Measurements from ENCODE around the gene ABCC4.
"Not testable (repeated sequence)": the region's sequence is repeated elsewhere in the genome, so short reads cannot be mapped to it uniquely, and the experiment has no call there.

Gene ABCC4

GRCh38 chr13:95191821-95192563, 109.3 kb downstream of the ABCC4 start:
- peak; percentile 63 for DNase-seq

GRCh38 chr13:95188128-95188527, 113.1 kb downstream of the ABCC4 start:
- DNase-seq, result no peak

GRCh38 chr13:95185851-95186250, 115.4 kb downstream of the ABCC4 start:
- no peak for DNase-seq

DNA sequence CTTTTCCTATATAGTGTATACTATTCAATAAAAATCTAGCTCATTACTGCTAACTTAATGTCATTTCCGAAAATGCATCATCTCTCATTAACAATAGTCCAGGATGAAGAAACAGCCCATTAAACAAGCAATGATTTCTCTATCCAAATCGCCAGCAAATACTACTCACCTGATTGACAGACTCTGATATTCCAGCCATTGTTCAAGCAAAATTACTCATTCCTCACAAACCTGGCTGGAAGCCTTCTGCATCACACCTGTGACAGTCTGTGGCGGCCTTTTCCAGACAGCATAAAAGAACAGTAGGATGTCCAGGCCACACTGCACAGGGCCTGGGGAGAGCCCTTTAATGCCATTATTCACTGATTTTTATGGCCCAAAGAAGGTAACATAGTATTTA, 115.9 kb downstream of the ABCC4 start:
- no peak for DNase-seq

GRCh38 chr13:95184317-95184716, 116.9 kb downstream of the ABCC4 start:
- DNase-seq, result no peak

DNA sequence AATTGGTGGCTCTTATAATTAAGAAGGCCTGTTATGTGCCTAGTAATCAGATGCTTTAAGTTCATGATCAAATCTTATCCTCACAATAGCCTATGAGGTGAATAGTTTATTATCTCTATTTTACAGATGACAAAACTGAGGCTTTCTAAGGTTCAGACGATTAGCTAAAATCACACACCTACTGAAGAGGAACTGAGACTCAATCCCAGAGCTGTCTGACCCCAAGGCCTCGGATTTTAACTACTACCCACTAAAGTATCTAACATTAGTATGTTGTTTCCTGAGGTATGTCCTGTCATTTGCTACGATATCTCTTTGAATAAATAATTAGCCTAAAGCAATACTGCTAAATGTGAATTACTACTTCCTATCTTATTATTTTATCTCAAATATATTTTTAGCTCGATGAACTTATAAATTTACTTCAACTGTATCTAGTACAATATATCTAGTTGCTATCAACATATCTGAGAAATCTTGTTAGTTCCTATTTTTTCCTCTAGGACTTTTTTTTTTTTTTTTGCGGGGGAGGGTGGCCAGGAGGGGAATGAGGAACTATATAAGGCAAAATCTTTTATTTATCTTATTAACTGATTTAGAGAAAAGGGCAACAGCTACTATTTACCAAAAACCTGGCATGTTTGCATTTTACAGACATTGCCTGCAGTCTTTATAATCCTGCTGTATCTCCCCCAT, 118.5 kb downstream of the ABCC4 start:
- no peak for DNase-seq

DNA sequence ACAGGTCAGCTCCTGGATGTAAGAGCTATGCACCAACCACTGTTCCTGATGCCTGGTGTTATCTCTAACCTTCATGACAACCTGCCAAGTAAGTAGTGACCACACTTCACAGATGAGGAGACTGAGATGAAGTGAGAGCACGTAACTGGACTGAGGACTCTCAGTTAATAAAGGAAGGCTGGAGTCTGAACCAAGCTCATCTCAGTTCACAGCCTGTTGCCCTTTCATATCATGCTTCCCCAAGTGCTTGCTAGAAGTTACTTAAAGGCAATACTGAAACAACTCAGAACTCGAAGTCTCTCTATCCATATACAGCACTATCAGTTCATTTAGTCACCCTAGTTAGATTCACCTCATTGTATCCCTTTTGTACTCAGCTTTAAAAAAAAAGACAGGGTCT, 119.7 kb downstream of the ABCC4 start:
- DNase-seq, result no peak

DNA sequence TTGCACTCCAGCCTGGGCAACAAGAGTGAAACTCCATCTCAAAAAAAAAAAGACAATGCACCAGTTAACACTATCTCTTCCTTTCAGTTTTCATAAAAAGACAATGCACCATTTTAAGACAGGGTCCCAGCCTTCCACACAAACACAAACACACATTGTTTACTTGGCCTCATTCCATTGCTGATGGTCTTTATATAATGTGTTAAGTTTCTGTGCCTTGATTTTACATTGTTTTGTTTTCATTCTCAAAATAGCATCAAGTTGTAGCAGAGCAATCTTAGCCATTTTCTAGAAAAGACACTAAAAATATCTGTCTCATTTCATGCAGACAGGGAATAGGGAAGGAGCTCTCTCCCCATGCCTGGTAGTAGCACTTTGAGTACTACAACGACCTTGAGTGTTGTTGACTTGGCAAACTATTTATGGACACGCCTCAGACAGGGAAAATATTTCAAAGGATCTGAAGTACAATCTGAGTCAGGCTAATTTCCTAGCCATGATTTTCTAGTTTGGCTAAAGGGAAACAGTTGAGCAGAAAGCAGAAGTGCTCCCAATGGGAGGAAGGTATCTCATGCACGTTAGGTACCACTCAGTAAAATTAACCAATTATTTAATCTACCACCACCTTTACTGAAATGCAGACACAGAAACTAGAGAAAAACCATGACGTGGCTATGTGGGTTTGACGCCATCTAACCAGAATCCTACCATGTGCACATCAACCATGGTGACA, 120.6 kb downstream of the ABCC4 start:
- no peak for DNase-seq

- no peak for DNase-seq
These were observed 124.5 kb downstream of the ABCC4 start for GRCh38 chr13:95176611-95177259.

DNA sequence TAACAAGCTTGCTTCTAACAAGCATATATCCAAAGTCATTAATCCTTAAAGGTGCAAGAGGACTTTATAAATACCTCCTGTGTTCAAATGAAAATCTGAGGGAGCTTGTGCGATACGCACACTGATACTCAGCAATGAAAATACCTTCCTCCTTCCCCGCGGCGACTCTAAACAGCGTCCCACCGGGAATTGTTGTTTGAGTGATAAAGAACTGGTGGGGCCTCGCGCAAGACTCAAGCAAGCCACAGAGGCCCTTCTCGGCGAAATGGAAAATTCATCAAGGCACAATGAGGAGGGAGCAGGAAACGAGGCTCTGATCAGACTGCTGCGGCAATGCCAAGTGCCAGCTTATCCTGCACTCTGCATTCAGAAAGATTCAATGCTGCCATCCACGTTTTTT, 126.7 kb downstream of the ABCC4 start:
- DNase-seq, result no peak

- no peak for DNase-seq
These were observed 133.1 kb downstream of the ABCC4 start for GRCh38 chr13:95168191-95168590.

- not testable (repeated sequence) for DNase-seq
These were observed 134.2 kb downstream of the ABCC4 start for GRCh38 chr13:95167003-95167402.

DNA sequence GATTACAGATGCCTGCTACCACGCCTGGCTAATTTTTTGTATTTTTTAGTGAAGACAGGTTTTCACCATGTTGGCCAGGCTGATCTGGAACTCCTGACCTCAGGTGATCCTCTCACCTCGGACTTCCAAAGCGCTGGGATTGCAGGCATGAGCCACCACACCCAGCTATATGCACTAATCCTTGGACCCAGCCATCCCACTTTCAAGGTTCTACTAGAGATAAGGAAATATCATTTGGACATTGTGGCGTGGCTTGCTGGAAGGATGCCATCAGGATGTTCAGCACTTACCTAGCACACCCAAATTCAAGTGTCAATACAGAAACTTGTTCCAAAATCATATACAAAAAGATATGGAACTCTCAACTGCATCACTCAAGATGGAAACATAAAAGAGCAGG, 136.4 kb downstream of the ABCC4 start:
- DNase-seq, result no peak

DNA sequence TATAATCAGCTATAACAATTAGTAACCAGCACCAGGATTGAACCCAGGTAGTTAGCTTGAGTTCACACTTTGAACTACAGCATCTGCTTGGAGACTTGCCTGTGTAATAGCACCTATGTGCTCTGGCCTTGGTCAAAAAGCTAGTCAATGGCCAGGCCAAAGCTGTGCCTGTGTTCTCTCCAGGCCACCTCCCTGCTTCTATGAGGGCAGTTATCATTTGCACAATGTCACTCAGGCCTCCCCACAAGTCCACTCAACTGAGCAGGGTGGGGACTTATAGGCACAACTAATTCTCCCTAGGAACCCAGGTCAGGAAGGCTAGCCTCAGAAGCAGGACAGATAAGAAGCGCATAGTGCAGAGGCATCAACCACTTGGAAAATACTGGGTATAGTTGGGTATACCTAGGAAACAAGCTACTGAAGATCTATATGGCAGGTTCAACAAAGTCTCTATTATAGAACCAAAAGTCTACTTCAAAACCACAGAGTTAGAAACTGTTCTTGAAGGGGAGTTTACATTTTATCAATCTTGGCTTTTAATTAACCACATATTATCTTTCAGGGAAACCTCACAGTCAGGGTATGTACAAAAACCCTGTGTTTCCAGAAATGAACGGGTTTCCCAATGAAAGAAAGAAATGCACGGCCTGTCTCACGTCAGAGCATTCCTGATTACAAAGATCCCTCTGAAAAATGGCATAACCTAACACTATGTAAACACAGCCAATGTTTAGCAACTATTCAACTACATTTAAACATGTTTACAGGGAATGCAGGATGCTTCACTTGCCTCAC, 140.9 kb downstream of the ABCC4 start:
- no peak for DNase-seq

GRCh38 chr13:95159458-95159857, 141.8 kb downstream of the ABCC4 start:
- DNase-seq, result no peak

GRCh38 chr13:95156208-95156607, 145.0 kb downstream of the ABCC4 start:
- DNase-seq, result no peak

DNA sequence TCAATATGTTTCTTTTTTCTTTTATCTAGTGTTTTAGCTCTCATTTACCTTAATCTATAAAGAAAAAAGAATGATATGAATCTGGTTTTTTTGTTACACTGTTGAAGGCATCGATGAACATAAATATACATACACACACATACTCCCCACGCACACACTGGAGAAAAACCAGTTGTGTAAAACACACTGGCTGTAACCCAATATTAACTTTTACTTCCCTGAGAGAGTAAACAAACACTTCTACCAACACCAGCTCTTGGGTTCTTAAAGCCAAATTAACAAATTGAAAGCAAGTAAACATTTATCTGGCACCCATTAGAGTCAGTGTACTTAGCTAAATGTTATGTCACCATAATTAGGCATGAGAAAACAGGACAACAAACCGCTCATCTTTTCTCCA, 145.7 kb downstream of the ABCC4 start:
- no peak for DNase-seq

GRCh38 chr13:95155093-95155492, 146.2 kb downstream of the ABCC4 start:
- no peak for DNase-seq

DNA sequence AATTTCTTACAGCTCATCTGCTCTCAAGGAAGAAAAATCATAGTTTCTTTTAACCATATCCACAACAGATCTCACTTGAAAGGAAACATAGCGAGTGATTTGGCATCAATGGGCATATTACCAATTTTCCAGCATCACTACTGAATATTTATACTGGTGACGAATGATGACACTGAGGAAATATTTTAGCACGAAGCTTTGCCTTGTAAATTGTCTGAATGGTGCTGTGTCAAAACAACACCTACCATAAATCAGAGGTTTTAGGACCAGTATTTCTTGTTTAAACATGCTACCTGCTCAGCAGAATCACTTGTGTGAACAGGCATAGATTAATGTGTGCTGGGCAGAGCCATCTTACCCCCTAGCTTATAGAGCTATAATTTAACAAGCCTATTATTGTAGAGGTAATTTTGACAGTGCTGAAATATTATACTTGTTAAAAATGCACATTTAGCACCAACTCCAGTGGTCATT, 146.8 kb downstream of the ABCC4 start:
- DNase-seq, result no peak

GRCh38 chr13:95153647-95154412, 147.4 kb downstream of the ABCC4 start:
- DNase-seq, result no peak

DNA sequence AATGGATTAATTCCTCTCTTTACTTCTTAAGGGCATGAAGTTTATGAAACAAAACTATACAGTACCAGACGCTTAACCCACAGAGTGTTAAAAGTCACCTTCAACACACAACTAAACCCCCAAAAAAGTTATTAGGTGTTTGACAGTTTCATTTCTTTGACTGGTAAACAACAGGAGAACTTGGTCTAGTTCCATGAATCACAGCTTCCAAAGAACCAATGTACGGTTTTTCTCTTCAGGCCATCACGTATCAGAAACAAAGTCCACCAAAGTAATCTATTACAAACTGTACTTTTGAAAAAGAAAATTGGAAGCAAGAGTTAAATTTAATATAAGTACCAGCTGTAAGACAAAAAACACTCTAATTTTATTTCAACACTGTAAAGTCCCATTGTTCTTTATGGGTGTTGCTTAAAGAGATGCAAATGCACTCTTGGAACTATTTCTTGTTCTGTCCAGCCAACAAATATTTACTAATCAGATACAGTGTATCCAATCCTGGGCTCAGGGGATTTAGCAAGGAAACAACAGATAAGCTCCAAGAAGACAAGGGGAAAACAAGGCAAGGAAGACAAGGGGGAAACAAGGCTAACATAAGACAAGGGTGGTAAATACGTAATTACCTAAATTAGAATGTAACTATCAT, 149.2 kb downstream of the ABCC4 start:
- no peak for DNase-seq

Data from kidney glomerular epithelial cell (primary cell).